Mammary epithelial cell (primary cell): ENCODE measurements around the gene FEM1A.

Experiments
- EZH2 ChIP-seq: IDR thresholded peaks from 2 replicates; pipeline ENCODE4 v1.6.1; 2012; ENCODE audit warnings: low read length, inconsistent platforms, borderline replicate concordance
- TF ChIP-seq, protein P1 (sequence below), 2 donors: IDR thresholded peaks in 1 of 2; conservative IDR thresholded peaks in 1 of 2; 2 replicates each; pipeline ENCODE4 v1.5.1; 2011 to 2012; ENCODE audit warnings: inconsistent platforms in 2 of 2, low read length in 2 of 2, mild to moderate bottlenecking in 2 of 2, control low read depth in 1 of 2, low read depth in 1 of 2; ENCODE audit not compliant: insufficient read depth in 1 of 2; ENCODE audit errors: extremely low read depth in 1 of 2

DNA sequence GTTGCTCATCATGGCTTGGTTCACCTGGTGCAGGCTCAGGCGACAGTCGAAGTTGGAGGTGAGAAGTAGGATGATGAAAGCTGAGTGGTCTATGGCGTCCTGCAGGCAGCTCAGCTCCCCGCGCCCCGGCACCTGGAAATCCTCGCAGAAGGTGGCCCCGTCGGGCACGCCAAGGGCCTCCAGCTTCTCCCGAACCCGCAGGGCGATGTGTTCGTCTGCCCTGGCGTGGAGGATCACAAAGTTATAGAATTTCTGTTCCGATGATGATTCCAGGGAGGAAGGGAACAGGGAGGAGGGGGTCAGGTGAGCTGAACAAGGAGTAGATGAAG is 25.4 kb downstream of the FEM1A start:
- TF ChIP-seq, protein P1, sequence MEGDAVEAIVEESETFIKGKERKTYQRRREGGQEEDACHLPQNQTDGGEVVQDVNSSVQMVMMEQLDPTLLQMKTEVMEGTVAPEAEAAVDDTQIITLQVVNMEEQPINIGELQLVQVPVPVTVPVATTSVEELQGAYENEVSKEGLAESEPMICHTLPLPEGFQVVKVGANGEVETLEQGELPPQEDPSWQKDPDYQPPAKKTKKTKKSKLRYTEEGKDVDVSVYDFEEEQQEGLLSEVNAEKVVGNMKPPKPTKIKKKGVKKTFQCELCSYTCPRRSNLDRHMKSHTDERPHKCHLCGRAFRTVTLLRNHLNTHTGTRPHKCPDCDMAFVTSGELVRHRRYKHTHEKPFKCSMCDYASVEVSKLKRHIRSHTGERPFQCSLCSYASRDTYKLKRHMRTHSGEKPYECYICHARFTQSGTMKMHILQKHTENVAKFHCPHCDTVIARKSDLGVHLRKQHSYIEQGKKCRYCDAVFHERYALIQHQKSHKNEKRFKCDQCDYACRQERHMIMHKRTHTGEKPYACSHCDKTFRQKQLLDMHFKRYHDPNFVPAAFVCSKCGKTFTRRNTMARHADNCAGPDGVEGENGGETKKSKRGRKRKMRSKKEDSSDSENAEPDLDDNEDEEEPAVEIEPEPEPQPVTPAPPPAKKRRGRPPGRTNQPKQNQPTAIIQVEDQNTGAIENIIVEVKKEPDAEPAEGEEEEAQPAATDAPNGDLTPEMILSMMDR (conservative IDR thresholded peaks at IDR 0.05 in 1 of 2, IDR thresholded peaks at IDR 0.05 in 1 of 2; ENCODE audit: extremely low read depth in 1 of 2, insufficient read depth in 1 of 2, low read depth in 1 of 2, low read length in 2 of 2): no peak
- TF ChIP-seq EZH2: no peak
